Panc1 (cell line): ENCODE results near the gene NCKAP5. TPM values are rescaled to one million over a fixed set of nuclear protein-coding genes. Genes with fewer than 3 reads are reported as not detected.

Experiments
- ATAC-seq: fragments of 200-7000 bp; cut with Tn5 transposase; 2 replicates; pipeline ENCODE4 v1.9.1; 2020; ENCODE audit warnings: mild to moderate bottlenecking, moderate library complexity
- BruUV-seq: library from RNA; stranded (reverse); fragments of 400-500 nt; replicated peaks from 2 replicates; lab custom pipeline; 2021; lab: Mats Ljungman, UMichigan
- CTCF ChIA-PET: fragments of 300-600 bp; sonication (Branson Sonifier 250); formaldehyde crosslinking; loops from one replicate; lab custom pipeline; 2022; ENCODE audit warnings: antibody characterized with exemption; lab: Charles Lee
- POLR2A ChIA-PET: fragments of 300-600 bp; sonication (Branson Sonifier 250); formaldehyde crosslinking; loops from one replicate; lab custom pipeline; 2022; ENCODE audit warnings: antibody characterized with exemption; lab: Charles Lee
- DNase-seq: peaks from one replicate; pipeline ENCODE4 v3.0.0-alpha.2; 2010; ENCODE audit warnings: low read depth, low spot score
- H3K27ac ChIP-seq: 2 replicates; pipeline ENCODE4 v1.5.1; 2011; ENCODE audit warnings: mild to moderate bottlenecking, low read length, inconsistent platforms
- H3K27me3 ChIP-seq: fragments of 200-500 bp; sonication (Bioruptor generic); 2 replicates; pipeline ENCODE4 v1.6.0; 2014; ENCODE audit warnings: low read length, inconsistent platforms; ENCODE audit not compliant: control insufficient read depth, insufficient read depth
- H3K36me3 ChIP-seq: fragments of 200-500 bp; sonication (Bioruptor generic); 2 replicates; pipeline ENCODE4 v1.5.1; 2014; ENCODE audit warnings: inconsistent platforms, mild to moderate bottlenecking, low read length, moderate library complexity; ENCODE audit not compliant: control insufficient read depth, insufficient read depth
- H3K4me1 ChIP-seq: 2 replicates; pipeline ENCODE4 v1.5.1; 2011; ENCODE audit warnings: inconsistent platforms, mild to moderate bottlenecking, low read length, moderate library complexity; ENCODE audit not compliant: control insufficient read depth, insufficient read depth
- H3K4me3 ChIP-seq, 2 experiments: 2 replicates each; pipeline ENCODE4 v1.5.1; 2011 to 2012; ENCODE audit warnings: low read depth in 2 of 2, low read length in 2 of 2, mild to moderate bottlenecking in 2 of 2, inconsistent platforms in 1 of 2, moderate library complexity in 1 of 2
- H3K9me3 ChIP-seq: fragments of 200-500 bp; sonication (Bioruptor generic); 2 replicates; pipeline ENCODE4 v1.5.1; 2014; ENCODE audit warnings: low read depth, mild to moderate bottlenecking, inconsistent platforms, low read length, moderate library complexity; ENCODE audit not compliant: control insufficient read depth, insufficient read depth
- CTCF ChIP-seq: fragments of 450-650 bp; IDR thresholded peaks from 2 replicates; pipeline ENCODE4 v1.5.1; 2017; ENCODE audit warnings: mild to moderate bottlenecking
- POLR2AphosphoS5 ChIP-seq: IDR thresholded peaks from 2 replicates; pipeline ENCODE4 v1.6.1; 2012; ENCODE audit warnings: mild to moderate bottlenecking, low read depth, low read length, moderate library complexity
- REST ChIP-seq, 2 experiments: IDR thresholded peaks; 2 replicates each; pipeline ENCODE4 v1.6.1; 2011 to 2012; ENCODE audit warnings: low read depth in 2 of 2, control low read depth in 1 of 2, low read length in 1 of 2, mild to moderate bottlenecking in 1 of 2, moderate library complexity in 1 of 2; ENCODE audit not compliant: insufficient read depth in 1 of 2
- SIN3A ChIP-seq: IDR thresholded peaks from 2 replicates; pipeline ENCODE4 v1.6.1; 2012; ENCODE audit warnings: low read depth, mild to moderate bottlenecking, low read length, moderate library complexity, borderline replicate concordance; ENCODE audit not compliant: insufficient read depth
- TCF7L2 ChIP-seq: IDR thresholded peaks from 2 replicates; pipeline ENCODE4 v1.6.1; 2011; ENCODE audit warnings: mild to moderate bottlenecking, low read depth, low read length, inconsistent platforms
- in situ Hi-C: cut with HindIII; loops from 2 replicates; pipeline ENCODE4 v1.10.0; 2016; ENCODE audit warnings: low sequenced_read_pairs, low pct_unique_long_range_greater_than_20kb
- intact Hi-C: fragments of 100-400 bp; cut with micrococcal nuclease; formaldehyde crosslinking; loops from one replicate; pipeline ENCODE4 v1.10.0; 2022; ENCODE audit not compliant: unreplicated experiment
- total RNA-seq: library from RNA; stranded (reverse); gene quantifications from one replicate; pipeline ENCODE4 v1.2.1, GENCODE V29; 2021; ENCODE audit not compliant: unreplicated experiment

Gene NCKAP5
- total RNA-seq, 1 experiment from 2014 or later = 0.10 TPM

GRCh38 chr2:133574186-133574585, 5.9 kb upstream of the NCKAP5 start:
- DNase-seq (no peak), ATAC-seq (no peak)
- Histone ChIP-seq H3K4me1 (no peaks in the 10 kb centered on the region), H3K36me3 (no peaks in the 10 kb centered on the region), H3K27me3 (no peaks in the 10 kb centered on the region), H3K9me3 (no peaks in the 10 kb centered on the region), H3K27ac (no peak overlapping the region), H3K4me3 (no peak overlapping the region)
- CTCF ChIA-PET = no interaction called here
- in situ Hi-C loops (no loop called here), intact Hi-C loops (no loop called here)
- no peak for TF ChIP-seq TCF7L2
- TF ChIP-seq REST (IDR thresholded peaks at IDR 0.05; ENCODE audit: insufficient read depth in 1 of 2, low read depth in 2 of 2, low read length in 1 of 2) = no peak
- no peak for TF ChIP-seq CTCF
- no peak for TF ChIP-seq SIN3A
- no peak for TF ChIP-seq POLR2AphosphoS5
- POLR2A ChIA-PET = interaction anchor here (0.6 kb wide), 1 partner anchor 12 kb away, joined by 5 read pairs; no protein-coding TSS in a partner anchor
- no TSS peak for BruUV-seq

GRCh38 chr2:133573491-133574162, 5.4 kb upstream of the NCKAP5 start:
- BruUV-seq = no TSS peak
- Histone ChIP-seq H3K27me3 (no peaks in the 10 kb centered on the region), H3K4me3 (no peak overlapping the region), H3K27ac (no peak overlapping the region), H3K9me3 (no peaks in the 10 kb centered on the region), H3K4me1 (no peaks in the 10 kb centered on the region), H3K36me3 (no peaks in the 10 kb centered on the region)
- DNase-seq (no peak), ATAC-seq (no peak)
- intact Hi-C loops = no loop called here
- CTCF ChIA-PET = no interaction called here
- POLR2A ChIA-PET = interaction anchor here (0.6 kb wide), 1 partner anchor 11 kb away, joined by 5 read pairs; no protein-coding TSS in a partner anchor
- in situ Hi-C loops = no loop called here
- TF ChIP-seq SIN3A (no peak), REST (IDR thresholded peaks at IDR 0.05; ENCODE audit: insufficient read depth in 1 of 2, low read depth in 2 of 2, low read length in 1 of 2) (no peak), TCF7L2 (no peak), POLR2AphosphoS5 (no peak), CTCF (no peak)
